GM12872 (cell line): ENCODE results near the gene GLS.

ENCODE experiments used
- CTCF ChIP-seq: IDR thresholded peaks from 3 replicates; pipeline ENCODE4 v1.5.1; 2011; ENCODE audit warnings: low read depth, mild to moderate bottlenecking, low read length, moderate library complexity; ENCODE audit not compliant: insufficient read depth

GLS gene

GRCh38 chr2:191014653-191015020, 134.0 kb downstream of the GLS start:
- no peak for TF ChIP-seq CTCF
